Gastrocnemius medialis (tissue), 4 donors: ENCODE results near the gene FAM78B. TPM values are rescaled to one million over a fixed set of nuclear protein-coding genes. Genes with fewer than 3 reads are reported as not detected.

Source experiments
- ATAC-seq, 2 donors: fragments of 150-250 bp; one replicate each; pipeline ENCODE4 v1.9.1; 2016
- DNase-seq, 2 donors: peaks; one replicate each; pipeline ENCODE4 v3.0.0-alpha.2; 2019
- H3K27ac ChIP-seq, 4 donors: fragments of 200-600 bp; sonication (generic); 1 replicate in 1 of 4; 2 replicates in 3 of 4; pipeline ENCODE4 v1.5.1; 2016 to 2018; ENCODE audit warnings: mild to moderate bottlenecking in 2 of 4, moderate library complexity in 1 of 4
- H3K27me3 ChIP-seq, 3 donors: fragments of 200-600 bp; sonication (generic) in 2 of 3; 1 replicate in 1 of 3; 2 replicates in 2 of 3; pipeline versions ENCODE4 v1.5.1 to v1.6.0; 2016 to 2019; ENCODE audit warnings: mild to moderate bottlenecking in 1 of 3, moderate library complexity in 1 of 3
- H3K36me3 ChIP-seq, 2 donors: fragments of 200-600 bp; sonication (generic) in 1 of 2; one replicate each; pipeline ENCODE4 v1.5.1; 2017 to 2018
- H3K4me1 ChIP-seq, 2 donors: fragments of 200-600 bp; sonication (generic) in 1 of 2; one replicate each; pipeline ENCODE4 v1.5.1; 2016 to 2017; ENCODE audit warnings: mild to moderate bottlenecking in 2 of 2
- H3K4me3 ChIP-seq, 4 donors: fragments of 200-600 bp; sonication (generic) in 3 of 4; 1 replicate in 1 of 4; 2 replicates in 3 of 4; pipeline ENCODE4 v1.5.1; 2016 to 2019; ENCODE audit warnings: mild to moderate bottlenecking in 2 of 4
- H3K9me3 ChIP-seq, 3 donors: fragments of 200-600 bp; sonication (generic) in 2 of 3; 1 replicate in 1 of 3; 2 replicates in 2 of 3; pipeline ENCODE4 v1.5.1; 2016 to 2019
- CTCF ChIP-seq, 5 experiments: fragments of 450-650 bp in 3 of 5; fragments of 200-600 bp in 2 of 5; sonication (generic) in 2 of 5; IDR thresholded peaks in 4 of 5; conservative IDR thresholded peaks in 1 of 5; 1 replicate in 4 of 5; 2 replicates in 1 of 5; pipeline ENCODE4 v1.5.1; 2016 to 2019; ENCODE audit warnings: antibody characterized with exemption in 5 of 5, mild to moderate bottlenecking in 3 of 5, moderate library complexity in 3 of 5
- POLR2A ChIP-seq, 2 donors: fragments of 450-650 bp; IDR thresholded peaks; one replicate each; pipeline ENCODE4 v1.6.1; 2017; ENCODE audit warnings: antibody characterized with exemption in 2 of 2, mild to moderate bottlenecking in 2 of 2, moderate library complexity in 2 of 2
- in situ Hi-C, 4 donors: fragments of 200-750 bp; cut with MboI; loops; one replicate each; pipeline versions ENCODE4 v1.15.0 to v1.8.0; 2017; ENCODE audit warnings: low sequenced_read_pairs in 4 of 4
- intact Hi-C: fragments of 100-400 bp; cut with DNase I; formaldehyde crosslinking; loops from one replicate; pipeline ENCODE4 v1.15.1; 2023; ENCODE audit warnings: low total_unique reads
- microRNA counts, 2 donors: library from miRNA; unstranded; fragments of <30 nt; microRNA quantifications; one replicate each; lab custom pipeline; 2016
- microRNA-seq, 2 donors: library from miRNA; unstranded; fragments of <30 nt; microRNA quantifications; one replicate each; pipeline ENCODE4, GENCODE V29; 2016; ENCODE audit warnings: borderline replicate concordance in 2 of 2
- total RNA-seq, 4 donors: library from RNA; depleted of rRNA; stranded (reverse); fragments of >200 nt; gene quantifications; one replicate each; pipeline versions ENCODE4 v1.1.0 to v1.2.3, GENCODE V29; 2016

Gene FAM78B
- total RNA-seq, 4 donors from 2014 or later = 1.6 to 9.9 (median 2.6) TPM

GRCh38 chr1:166029196-166029945 lies 137.4 kb downstream of the FAM78B start:
- DNase-seq = no peak
- Histone ChIP-seq H3K4me3 (no peak overlapping the region), H3K36me3 (no peaks in the 10 kb centered on the region), H3K27me3 (no peaks in the 10 kb centered on the region), H3K9me3 (no peaks in the 10 kb centered on the region), H3K4me1 (peaks cover 0 to 8% of the 10 kb centered on the region in 2 donors), H3K27ac (no peak overlapping the region)
- intact Hi-C loops = no loop called here
- TF ChIP-seq CTCF (IDR thresholded peaks at IDR 0.05 in 4 of 5, conservative IDR thresholded peaks at IDR 0.05 in 1 of 5) (no peak), POLR2A (IDR thresholded peaks at IDR 0.05) (no peak)
- no peak for ATAC-seq
- in situ Hi-C loops = no loop called here

GRCh38 chr1:166026555-166026954 lies 140.2 kb downstream of the FAM78B start:
- Histone ChIP-seq H3K4me1 (no peaks in the 10 kb centered on the region), H3K4me3 (no peak overlapping the region), H3K27ac (no peak overlapping the region), H3K9me3 (no peaks in the 10 kb centered on the region), H3K27me3 (no peaks in the 10 kb centered on the region), H3K36me3 (no peaks in the 10 kb centered on the region)
- no peak for ATAC-seq
- in situ Hi-C loops (no loop called here), intact Hi-C loops (no loop called here)
- DNase-seq = no peak
- TF ChIP-seq CTCF (IDR thresholded peaks at IDR 0.05 in 4 of 5, conservative IDR thresholded peaks at IDR 0.05 in 1 of 5) = no peak
- no peak for TF ChIP-seq POLR2A (IDR thresholded peaks at IDR 0.05)

- DNase-seq (no peak), ATAC-seq (no peak)
- TF ChIP-seq POLR2A (IDR thresholded peaks at IDR 0.05) = no peak
- no peak for TF ChIP-seq CTCF (IDR thresholded peaks at IDR 0.05 in 4 of 5, conservative IDR thresholded peaks at IDR 0.05 in 1 of 5)
- no peaks in the 10 kb centered on the region for H3K36me3 ChIP-seq
- no peaks in the 10 kb centered on the region for H3K27me3 ChIP-seq
- H3K9me3 ChIP-seq = no peaks in the 10 kb centered on the region
- no peak overlapping the region for H3K27ac ChIP-seq
- intact Hi-C loops (no loop called here), in situ Hi-C loops (no loop called here)
- H3K4me3 ChIP-seq = no peak overlapping the region
- H3K4me1 ChIP-seq = no peaks in the 10 kb centered on the region
Measured at GRCh38 chr1:166026143-166026542, 140.7 kb downstream of the FAM78B start.

- intact Hi-C loops = no loop called here
- Histone ChIP-seq H3K4me1 (no peaks in the 10 kb centered on the region), H3K4me3 (no peak overlapping the region), H3K9me3 (no peaks in the 10 kb centered on the region), H3K27me3 (no peaks in the 10 kb centered on the region), H3K27ac (no peak overlapping the region), H3K36me3 (no peaks in the 10 kb centered on the region)
- in situ Hi-C loops = no loop called here
- TF ChIP-seq CTCF (IDR thresholded peaks at IDR 0.05 in 4 of 5, conservative IDR thresholded peaks at IDR 0.05 in 1 of 5) (no peak), POLR2A (IDR thresholded peaks at IDR 0.05) (no peak)
- DNase-seq = no peak
- ATAC-seq = no peak
Measured at GRCh38 chr1:166020210-166020609, 146.6 kb downstream of the FAM78B start.

MicroRNAs encoded within 50 kb of the gene (microRNA counts, 767-probe panel; counts per million panel counts)
- microRNA hsa-miR-921 (lab: Ali Mortazavi, UCI) = 356 to 448 counts per million in 2 donors

Small RNAs within 50 kb of the gene (microRNA-seq; reads per million reads assigned to microRNA genes)
- gene MIR921 = 0 reads per million in 2 donors
